HG03558 (cell line): ENCODE results near the gene AGBL4.

ENCODE experiments used
- ATAC-seq: cut with Tn5 transposase; IDR thresholded peaks from one replicate; pipeline ENCODE4 v1.9.1; 2021; ENCODE audit warnings: moderate number of reproducible peaks; ENCODE audit not compliant: unreplicated experiment; ENCODE audit errors: extremely low read depth

The AGBL4 gene

DNA sequence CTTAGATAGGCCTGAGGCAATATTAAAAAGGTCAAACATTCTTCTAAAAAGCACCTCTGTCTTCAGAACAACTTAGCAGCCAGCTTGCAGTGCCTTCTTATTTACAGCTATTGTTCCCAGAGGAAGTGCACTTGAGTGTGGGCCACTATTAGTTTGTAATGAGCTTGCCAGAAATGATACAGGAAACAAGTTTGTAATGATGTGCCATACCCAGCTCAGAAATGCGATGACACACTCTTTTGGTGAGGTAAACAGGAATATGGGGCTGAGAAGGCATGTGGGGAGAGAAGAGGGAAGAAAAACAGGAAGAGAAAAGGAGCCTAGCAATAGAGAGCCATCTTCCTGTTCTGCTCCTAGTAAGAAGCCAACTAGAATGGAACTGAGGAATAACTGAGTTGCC, 295.4 kb downstream of the AGBL4 start:
- no peak for ATAC-seq

GRCh38 chr1:49723662-49724061, 300.1 kb downstream of the AGBL4 start:
- ATAC-seq = no peak

DNA sequence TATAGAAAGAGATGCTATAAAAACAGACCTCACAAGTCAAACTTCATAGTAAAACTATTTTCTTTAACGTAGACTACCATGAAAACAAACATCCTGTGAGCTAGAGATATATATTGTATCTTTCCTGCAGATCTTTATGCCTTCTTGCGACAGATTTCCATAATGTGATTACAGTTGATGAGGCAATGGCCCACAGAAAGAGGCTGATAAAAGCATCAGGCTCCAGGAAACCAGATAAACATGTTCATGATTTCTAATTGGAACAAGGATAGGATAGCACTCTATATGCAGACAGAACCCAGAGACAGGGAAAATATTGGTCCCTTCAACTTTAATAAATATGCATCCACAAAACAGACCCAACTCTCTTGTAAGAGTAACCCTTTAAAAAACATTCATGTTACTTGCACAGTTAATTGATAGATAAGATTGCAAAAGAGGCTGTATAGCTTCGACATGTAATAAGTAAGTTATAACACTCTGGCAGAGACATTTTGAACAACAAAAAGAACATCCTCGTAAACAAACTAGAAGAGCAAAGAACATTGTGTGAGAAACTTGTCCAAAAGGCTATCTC, 329.4 kb downstream of the AGBL4 start:
- ATAC-seq = no peak

DNA sequence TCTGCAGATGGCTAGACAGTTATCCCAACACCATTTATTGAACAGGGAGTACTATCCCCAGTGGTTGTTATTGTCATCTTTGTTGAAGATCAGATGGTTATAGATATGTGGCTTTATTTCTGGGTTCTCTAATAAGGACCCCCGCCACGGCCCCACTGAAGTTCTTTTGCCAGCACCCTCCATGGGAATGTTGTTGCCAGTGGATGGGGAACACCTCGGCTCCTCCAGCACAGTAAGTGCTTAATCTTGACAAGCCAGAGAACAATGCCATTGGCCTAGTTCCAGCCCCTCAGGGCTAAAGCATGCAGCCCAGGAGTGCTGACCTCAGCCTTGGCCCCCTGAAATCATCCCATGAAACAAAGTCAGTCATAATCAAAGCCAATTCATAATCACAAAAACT, 337.6 kb downstream of the AGBL4 start:
- no peak for ATAC-seq

DNA sequence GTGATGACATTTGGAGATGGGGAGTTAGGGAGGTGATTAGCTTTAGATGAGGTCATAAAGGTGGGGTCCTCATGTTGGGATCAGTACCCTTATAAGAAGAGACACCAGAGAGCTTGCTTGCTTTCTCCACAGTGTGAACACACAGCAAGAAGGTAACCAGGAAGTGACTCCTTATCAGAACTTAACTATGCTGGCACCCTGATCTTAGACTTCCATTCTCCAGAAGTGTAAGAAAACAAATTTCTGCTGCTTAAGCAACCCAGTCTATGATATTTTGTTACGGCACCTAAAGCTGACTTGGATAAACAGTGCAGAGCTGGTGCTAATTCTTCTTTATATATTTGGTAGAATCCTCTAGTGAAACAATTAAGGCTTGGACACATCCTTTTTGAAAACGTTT, 346.0 kb downstream of the AGBL4 start:
- ATAC-seq = no peak

DNA sequence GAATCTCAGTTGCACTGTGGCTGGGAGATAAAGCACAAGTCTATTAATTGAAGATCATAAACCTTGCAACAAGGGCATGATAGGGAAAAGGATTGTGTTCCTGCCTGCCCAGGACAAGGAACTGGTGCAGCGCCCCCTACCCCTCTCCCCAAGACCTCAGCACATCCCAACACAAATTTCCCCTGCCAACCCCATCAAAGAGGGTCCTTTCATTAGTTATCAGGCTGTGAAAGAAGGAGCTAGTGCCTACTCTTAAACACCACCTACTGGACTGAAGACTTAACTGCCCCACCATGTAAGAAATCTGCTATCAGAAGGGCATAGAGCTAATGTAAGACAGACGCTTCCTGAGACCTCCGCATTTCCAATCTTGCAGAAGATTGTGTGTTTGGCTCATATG, 372.6 kb downstream of the AGBL4 start:
- no peak for ATAC-seq

DNA sequence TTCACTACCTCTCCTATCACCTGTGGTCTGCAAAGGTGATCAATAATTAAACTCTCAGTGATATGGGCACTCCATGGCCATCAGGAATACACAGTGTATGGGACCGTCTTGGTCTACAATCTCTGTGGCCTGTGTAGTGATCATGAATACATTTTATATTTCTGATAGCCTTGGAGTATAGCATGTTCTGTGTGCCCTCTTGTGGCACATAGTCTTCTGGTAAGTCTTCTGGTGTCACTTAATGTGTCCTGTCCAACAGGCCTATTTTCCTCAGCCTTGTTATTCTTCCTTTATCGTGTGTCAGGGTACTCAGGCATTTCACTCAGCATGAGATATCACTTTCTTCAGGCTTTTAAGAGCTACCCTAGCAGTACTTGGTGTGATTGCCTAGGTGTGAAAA, 393.6 kb downstream of the AGBL4 start:
- ATAC-seq = no peak

DNA sequence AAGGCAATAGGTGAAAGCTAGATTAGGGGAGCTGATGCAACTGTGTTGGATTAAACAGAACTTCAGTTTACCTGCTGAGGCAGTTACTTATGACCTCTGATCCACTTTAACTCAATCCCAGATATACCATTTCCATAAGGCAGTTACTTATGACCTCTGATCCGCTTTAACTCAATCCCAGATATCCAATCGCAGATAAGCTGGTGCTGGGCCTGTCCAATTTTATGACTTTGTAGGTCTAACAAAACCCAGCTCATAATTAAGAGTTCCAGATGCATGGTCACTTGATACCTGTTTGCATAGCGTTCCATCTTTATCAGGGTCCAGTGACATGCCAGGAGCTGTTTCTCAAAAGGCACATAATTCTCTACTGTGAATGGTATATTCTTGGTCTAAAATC, 396.0 kb downstream of the AGBL4 start:
- ATAC-seq = no peak

GRCh38 chr1:49626472-49626871, 397.3 kb downstream of the AGBL4 start:
- ATAC-seq = no peak

- ATAC-seq = no peak
Observed at GRCh38 chr1:49622877-49623276, 400.9 kb downstream of the AGBL4 start.

DNA sequence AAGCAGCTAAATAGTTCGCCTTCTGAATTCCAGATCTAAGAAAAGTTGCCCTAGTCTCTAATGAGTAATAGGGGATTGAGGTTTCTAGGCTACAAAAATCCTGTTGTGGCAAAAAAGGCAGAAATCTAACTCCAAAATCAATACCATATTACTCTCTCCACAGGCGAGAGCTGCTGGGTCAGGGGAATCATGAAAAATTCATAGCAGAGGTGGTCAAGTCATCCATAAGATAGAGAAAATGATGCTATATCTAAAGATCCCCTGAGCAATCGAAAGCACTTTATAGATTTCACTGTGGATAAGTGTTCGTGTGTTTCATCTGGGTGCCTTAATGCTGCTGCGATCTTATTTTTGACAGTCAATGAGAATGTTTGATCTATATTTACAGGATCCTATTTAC, 417.7 kb downstream of the AGBL4 start:
- ATAC-seq = no peak

DNA sequence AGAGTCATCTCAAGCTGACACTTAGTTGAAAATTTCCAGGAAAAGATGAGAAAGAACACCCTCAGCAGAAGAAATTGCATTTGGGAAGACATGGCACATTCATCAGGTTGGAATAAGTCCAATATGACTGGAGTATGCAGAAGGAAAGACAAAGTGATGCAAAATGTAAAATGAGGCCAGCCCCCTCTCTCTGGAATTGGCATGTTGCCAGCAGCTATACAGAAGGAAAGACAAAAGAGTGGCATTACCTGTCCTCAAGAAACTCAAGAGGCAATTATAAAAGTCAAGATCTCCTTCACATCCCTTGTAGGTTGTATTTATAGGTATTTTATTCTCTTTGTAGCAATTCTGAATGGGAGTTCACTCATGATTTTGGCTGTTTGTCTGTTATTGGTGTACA, 426.3 kb downstream of the AGBL4 start:
- ATAC-seq = no peak

DNA sequence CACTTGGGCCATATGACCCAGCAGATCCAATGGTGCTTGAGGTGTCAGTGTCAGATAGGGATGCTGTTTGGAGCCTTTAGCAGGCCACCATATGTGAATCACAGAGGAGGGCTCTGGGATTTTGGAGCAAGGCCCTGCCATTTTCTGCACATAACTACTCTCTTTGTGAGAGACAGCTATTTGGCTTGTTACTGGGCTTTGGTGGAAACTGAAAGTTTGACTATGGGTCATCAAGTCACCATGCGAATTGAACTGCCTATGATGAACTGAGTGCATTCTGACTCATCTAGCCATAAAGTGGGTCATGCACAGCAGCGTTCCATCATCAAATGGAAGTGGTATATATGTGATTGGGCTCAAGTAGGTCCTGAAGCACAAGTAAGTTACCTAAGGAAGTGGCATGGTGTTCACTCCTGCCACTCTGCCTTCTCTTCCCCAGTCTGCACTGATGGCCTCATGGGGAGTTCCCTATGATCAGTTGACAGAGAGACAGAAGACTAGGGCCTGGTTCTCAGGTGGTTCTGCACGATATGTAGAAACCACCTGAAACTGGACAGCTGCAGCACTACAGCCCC, 447.3 kb downstream of the AGBL4 start:
- no peak for ATAC-seq

GRCh38 chr1:49556676-49557234, 467.0 kb downstream of the AGBL4 start:
- no peak for ATAC-seq

DNA sequence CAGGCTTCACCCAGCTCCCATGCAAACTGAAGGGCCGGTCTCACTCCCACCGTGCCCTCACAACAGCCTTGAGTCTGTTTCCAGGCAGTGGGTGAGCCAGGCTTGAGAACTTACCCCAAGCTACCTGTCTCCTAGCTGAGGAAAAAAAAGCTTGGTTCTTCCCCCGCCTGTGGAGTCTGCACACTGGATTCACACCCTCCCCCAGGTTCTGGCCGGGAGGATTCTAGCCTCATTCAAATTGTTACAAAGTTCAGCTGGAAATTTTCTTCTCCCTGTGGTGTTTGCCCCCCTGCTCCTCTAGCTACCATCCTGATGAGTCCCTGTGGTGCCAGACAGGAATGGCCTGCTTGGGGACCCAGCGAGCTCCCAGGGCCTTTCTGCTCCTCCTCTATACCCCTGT, 471.7 kb downstream of the AGBL4 start:
- no peak for ATAC-seq

GRCh38 chr1:49544615-49545014, 479.1 kb downstream of the AGBL4 start:
- no peak for ATAC-seq

DNA sequence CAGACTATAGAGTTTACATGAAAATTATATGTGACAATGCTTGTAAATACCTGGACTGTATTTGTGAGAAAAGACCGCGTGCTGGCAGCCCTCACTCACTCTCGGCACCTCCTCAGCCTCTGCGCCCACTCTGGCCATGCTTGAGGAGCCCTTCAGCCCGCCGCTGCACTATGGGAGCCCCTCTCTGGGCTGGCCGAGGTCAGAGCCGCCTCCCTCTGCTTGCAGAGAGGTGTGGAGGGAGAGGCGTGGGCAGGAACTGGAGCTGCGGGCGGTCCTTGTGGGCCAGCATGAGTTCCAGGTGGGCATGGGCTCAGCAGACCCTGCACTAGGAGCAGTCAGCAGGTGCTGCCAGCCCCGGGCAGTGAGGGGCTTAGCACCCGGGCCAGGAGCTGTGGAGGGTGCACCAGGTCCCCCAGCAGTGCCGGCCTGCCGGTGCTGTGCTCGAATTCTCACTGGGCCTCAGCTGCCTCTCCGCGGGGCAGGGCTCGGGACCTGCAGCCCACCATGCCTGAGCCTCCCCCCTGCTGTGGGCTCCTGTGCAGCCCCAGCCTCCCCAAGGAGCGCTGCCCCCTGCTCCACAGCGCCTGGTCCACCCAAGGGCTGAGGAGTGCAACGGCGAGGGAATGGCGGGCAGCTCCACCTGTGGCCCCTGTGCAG, 482.5 kb downstream of the AGBL4 start:
- ATAC-seq = no peak

- ATAC-seq = no peak
Observed at GRCh38 chr1:49527606-49528305, 496.0 kb downstream of the AGBL4 start.

GRCh38 chr1:49526672-49527071, 497.1 kb downstream of the AGBL4 start:
- ATAC-seq = no peak

DNA sequence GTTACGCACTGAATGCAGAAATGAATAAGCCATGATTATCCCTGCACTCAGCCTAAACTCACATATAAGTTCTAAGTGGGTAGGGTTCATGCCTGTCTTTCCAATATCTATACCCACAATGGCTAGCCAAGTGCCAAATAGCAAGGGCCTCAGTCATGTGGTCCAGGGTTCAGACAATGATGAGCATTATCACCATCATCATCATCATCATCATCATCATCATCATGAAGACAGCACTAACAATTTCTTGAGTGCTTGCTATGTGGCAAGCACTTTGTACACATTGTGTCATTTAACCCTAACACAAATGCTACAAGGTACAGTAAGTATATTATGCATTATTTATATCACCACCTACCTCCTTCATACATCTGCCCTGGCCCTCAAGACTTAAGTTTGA, 500.0 kb downstream of the AGBL4 start:
- no peak for ATAC-seq

- ATAC-seq = no peak
Observed at GRCh38 chr1:49466961-49467360, 556.8 kb downstream of the AGBL4 start.
